WTC11 (cell line): Measurements from ENCODE around the gene ATP6V1G3.

Source experiments
- CBFB ChIP-seq: sonication (generic); formaldehyde crosslinking; IDR thresholded peaks from 2 replicates; pipeline ENCODE4 v1.8.1; 2022; ENCODE audit warnings: mild to moderate bottlenecking, low read depth, missing genetic modification reagents
- CREB1 ChIP-seq: sonication (generic); formaldehyde crosslinking; IDR thresholded peaks from 2 replicates; pipeline ENCODE4 v1.8.0; 2023; ENCODE audit warnings: mild to moderate bottlenecking, missing genetic modification reagents
- E2F1 ChIP-seq: sonication (generic); formaldehyde crosslinking; IDR thresholded peaks from 2 replicates; pipeline ENCODE4 v1.8.0; 2022; ENCODE audit warnings: mild to moderate bottlenecking, missing genetic modification reagents
- MXD4 ChIP-seq: fragments of 250-450 bp; sonication (Bioruptor Pico); IDR thresholded peaks from 2 replicates; pipeline ENCODE4 v1.8.0; 2021; ENCODE audit warnings: mild to moderate bottlenecking, moderate library complexity, borderline replicate concordance

- TF ChIP-seq CREB1 (CRISPR knock-in tag) (no peak), E2F1 (CRISPR knock-in tag) (no peak), MXD4 (CRISPR knock-in tag) (no peak), CBFB (CRISPR knock-in tag) (no peak)
Measured at GRCh38 chr1:198524556-198524955, 15.9 kb downstream of the ATP6V1G3 start.
